Epithelial cell of esophagus (primary cell): ENCODE data around the gene STX17.
"Not testable (repeated sequence)": the region's sequence is repeated elsewhere in the genome, so short reads cannot be mapped to it uniquely, and the experiment has no call there.

ENCODE experiments used
- DNase-seq: peaks from one replicate; pipeline ENCODE4 v3.0.0; 2010; ENCODE audit warnings: low read depth
- H3K4me3 ChIP-seq: 2 replicates; pipeline ENCODE4 v1.5.1; 2011; ENCODE audit warnings: mild to moderate bottlenecking, low read length, control low read depth
- CTCF ChIP-seq: IDR thresholded peaks from 2 replicates; pipeline ENCODE4 v1.5.1; 2011; ENCODE audit warnings: low read depth, mild to moderate bottlenecking, low read length, control low read depth, inconsistent platforms; ENCODE audit not compliant: insufficient read depth; ENCODE audit errors: missing control alignments

STX17 gene

GRCh38 chr9:99977033-99977792 lies 70.8 kb downstream of the STX17 start:
- peak; percentile 9 for DNase-seq
- TF ChIP-seq CTCF, result no peak
- H3K4me3 ChIP-seq, result no peak overlapping the region

DNA sequence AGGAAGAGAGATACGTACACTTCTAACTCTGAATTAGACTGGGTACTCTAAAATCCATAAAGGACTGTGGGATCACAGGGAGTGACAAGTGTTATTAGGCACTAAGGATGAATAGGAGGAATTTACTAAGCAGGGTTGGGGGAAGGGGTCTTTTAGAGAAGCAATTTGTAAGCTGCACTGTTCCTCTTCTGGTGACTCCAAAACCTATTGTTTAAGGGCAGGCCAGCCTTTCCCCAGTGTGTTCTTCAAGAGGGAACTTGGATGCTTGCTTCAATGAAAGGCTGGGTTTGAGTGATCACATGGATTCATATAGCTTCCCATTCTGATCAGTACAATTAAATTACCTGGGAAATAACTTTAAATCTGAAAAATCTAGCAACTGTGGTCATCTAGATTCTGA lies 71.8 kb downstream of the STX17 start:
- TF ChIP-seq CTCF, result no peak
- no peak for DNase-seq
- no peak overlapping the region for H3K4me3 ChIP-seq

DNA sequence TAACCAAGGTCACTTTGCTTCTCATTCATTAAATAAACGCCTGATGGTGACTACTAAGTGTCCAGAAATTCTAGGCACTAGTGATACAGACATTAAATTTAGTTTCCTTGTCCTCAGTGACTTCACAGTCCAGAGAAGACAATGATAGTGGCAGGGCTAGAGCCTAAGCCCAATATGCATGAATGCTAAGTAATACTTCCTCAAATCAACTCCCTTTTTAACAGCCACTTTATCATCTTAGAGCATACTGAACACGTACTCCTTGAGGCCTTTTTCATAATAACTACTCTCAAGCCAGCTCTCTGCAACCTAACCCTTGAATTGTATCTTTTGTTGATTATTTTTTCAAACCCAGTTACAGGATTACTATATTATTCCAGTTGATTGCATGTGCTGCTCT lies 74.1 kb downstream of the STX17 start:
- no peak for DNase-seq
- H3K4me3 ChIP-seq, result no peak overlapping the region
- no peak for TF ChIP-seq CTCF

GRCh38 chr9:99986642-99987041 lies 80.2 kb downstream of the STX17 start:
- H3K4me3 ChIP-seq, result no peak overlapping the region
- TF ChIP-seq CTCF, result no peak
- no peak for DNase-seq

GRCh38 chr9:99990508-99990907 lies 84.1 kb downstream of the STX17 start:
- not testable (repeated sequence) for DNase-seq, H3K4me3 ChIP-seq

DNA sequence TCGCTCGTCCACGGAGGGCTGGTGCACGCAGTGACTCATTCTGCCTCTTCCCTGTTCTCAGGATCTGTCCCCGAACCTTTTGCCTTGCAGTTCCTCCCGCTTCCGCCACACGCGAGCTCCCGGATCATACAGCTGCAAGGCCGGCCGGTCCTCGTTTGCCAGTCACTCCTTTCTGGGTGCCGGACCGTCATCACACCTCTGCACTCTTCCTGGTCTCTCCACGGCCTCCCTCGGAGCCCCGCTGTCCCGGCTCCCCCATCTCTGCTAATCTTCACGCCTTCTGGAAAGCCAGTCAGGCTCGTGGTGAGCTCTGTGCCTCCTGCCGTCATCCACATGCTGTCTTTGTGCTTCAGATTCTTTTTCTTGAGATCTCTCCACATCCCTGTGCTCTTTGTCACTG lies 91.8 kb downstream of the STX17 start:
- no peak for DNase-seq
- no peak for TF ChIP-seq CTCF
- H3K4me3 ChIP-seq, result no peak overlapping the region

GRCh38 chr9:99998866-99999265 lies 92.4 kb downstream of the STX17 start:
- no peak overlapping the region for H3K4me3 ChIP-seq
- no peak for DNase-seq
- no peak for TF ChIP-seq CTCF
